Measurements from ENCODE around the gene FKTN. TPM values are rescaled to one million over a fixed set of nuclear protein-coding genes. Genes with fewer than 3 reads are reported as not detected.

Gene FKTN
- total RNA-seq, 2 experiments from 2014 or later = 13.9 to 14.3 TPM

DNA sequence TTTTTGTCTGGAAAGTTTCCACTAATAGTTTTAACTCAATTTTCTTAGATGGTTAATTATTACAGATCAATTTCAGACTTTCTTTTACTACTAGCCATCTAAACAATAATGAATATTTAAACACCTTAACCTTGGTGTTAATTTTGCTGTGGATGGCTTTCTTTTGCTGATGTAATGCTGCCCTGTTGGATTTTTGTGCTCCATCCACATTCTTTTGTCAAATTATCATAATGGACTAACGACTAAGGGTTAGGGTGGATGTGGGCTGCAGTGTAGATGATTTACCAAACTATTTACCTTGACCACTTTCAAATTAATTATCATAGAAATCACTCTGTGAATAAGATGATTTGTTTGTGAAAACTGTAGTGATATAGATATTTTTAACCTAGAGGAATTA, 120.8 kb downstream of the FKTN start:
- no peak for DNase-seq
- Mint-ChIP-seq H3K4me1 (ENCODE audit: low read depth) (no peaks in the 10 kb centered on the region), H3K27ac (no peak overlapping the region), H3K36me3 (ENCODE audit: low read depth) (no peaks in the 10 kb centered on the region), H3K27me3 (no peaks in the 10 kb centered on the region), H3K4me3 (no peak overlapping the region), H3K9me3 (no peaks in the 10 kb centered on the region)
- CTCF ChIA-PET = no interaction called here
- POLR2A ChIA-PET = no interaction called here
- no peak for TF ChIP-seq CTCF (IDR thresholded peaks at IDR 0.05)
- no peak for ATAC-seq
- intact Hi-C loops (cut with micrococcal nuclease) = no loop called here

DNA sequence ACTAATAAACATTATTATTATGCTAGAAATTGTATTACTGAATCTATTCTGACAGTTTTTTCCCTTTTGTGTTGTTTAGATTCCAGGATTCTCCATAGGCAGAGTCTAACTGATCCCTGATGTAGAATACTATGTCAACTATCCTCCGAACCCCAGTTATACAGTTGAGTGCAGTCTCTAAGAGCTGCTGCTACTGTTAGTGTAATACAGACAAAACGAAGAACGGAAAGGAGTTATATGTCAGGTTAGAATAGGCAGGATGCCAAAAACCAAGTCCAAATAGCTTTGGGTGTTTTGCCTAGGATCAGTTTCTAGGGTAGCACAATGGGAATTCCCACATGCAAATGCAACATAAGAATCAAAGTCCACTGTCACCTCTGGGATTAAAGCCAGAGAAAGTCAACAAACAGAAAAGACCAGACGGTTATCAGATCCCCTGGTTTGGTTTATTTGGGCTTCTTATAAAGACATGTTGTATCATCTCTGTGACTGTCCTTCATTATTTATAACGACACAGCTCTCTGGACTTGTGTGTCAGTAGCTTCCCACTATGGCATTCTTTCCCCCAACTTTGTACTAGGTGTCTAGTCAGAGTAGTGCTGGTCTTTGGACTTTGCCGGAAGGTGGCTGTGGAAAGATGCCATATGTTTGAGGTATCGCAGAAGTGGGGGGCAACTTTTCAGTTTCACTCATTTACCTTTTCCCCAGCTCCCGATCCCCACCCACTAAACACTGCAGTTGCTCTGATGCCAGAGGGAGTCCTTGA, 121.5 kb downstream of the FKTN start:
- intact Hi-C loops (cut with micrococcal nuclease) = no loop called here
- Mint-ChIP-seq H3K4me1 (ENCODE audit: low read depth) (no peaks in the 10 kb centered on the region), H3K9me3 (no peaks in the 10 kb centered on the region), H3K4me3 (no peak overlapping the region), H3K27me3 (no peaks in the 10 kb centered on the region), H3K27ac (no peak overlapping the region), H3K36me3 (ENCODE audit: low read depth) (no peaks in the 10 kb centered on the region)
- CTCF ChIA-PET = interaction anchor here (0.8 kb wide), 1 partner anchor 12 kb away, joined by 4 read pairs; no protein-coding TSS in a partner anchor
- DNase-seq (no peak), ATAC-seq (no peak)
- POLR2A ChIA-PET = no interaction called here
- no peak for TF ChIP-seq CTCF (IDR thresholded peaks at IDR 0.05)

DNA sequence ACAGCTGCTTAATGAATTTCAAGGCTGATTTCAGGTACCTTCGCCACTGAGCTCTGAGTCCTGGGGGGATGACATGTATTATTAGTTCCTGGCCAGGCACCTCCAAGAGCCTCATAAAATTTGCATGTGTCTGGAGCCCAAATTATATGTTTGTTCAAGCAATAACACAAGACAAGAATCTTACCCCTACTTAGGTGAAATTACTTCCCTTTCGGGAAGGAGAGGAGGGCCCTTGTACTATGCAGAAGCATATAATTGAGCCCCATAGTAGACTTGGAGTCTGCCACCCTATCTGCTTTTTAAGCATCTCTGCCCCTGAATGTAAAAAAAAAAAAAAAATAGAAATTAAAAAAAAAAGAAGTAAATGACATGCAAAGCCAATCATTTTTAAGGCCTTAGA, 123.4 kb downstream of the FKTN start:
- intact Hi-C loops (cut with micrococcal nuclease) = no loop called here
- H3K36me3 Mint-ChIP-seq (ENCODE audit: low read depth) = no peaks in the 10 kb centered on the region
- TF ChIP-seq CTCF (IDR thresholded peaks at IDR 0.05) = no peak
- no peak for DNase-seq
- ChIA-PET CTCF (no interaction called here), POLR2A (no interaction called here)
- no peaks in the 10 kb centered on the region for H3K4me1 Mint-ChIP-seq (ENCODE audit: low read depth)
- H3K27ac Mint-ChIP-seq = no peak overlapping the region
- no peak overlapping the region for H3K4me3 Mint-ChIP-seq
- no peaks in the 10 kb centered on the region for H3K9me3 Mint-ChIP-seq
- no peaks in the 10 kb centered on the region for H3K27me3 Mint-ChIP-seq
- no peak for ATAC-seq

- no peak overlapping the region for H3K27ac Mint-ChIP-seq
- no peaks in the 10 kb centered on the region for H3K36me3 Mint-ChIP-seq (ENCODE audit: low read depth)
- ChIA-PET POLR2A (no interaction called here), CTCF (no interaction called here)
- intact Hi-C loops (cut with micrococcal nuclease) = no loop called here
- ATAC-seq (no peak), DNase-seq (no peak)
- H3K27me3 Mint-ChIP-seq = no peaks in the 10 kb centered on the region
- H3K4me3 Mint-ChIP-seq = no peak overlapping the region
- TF ChIP-seq CTCF (IDR thresholded peaks at IDR 0.05) = no peak
- no peaks in the 10 kb centered on the region for H3K4me1 Mint-ChIP-seq (ENCODE audit: low read depth)
- H3K9me3 Mint-ChIP-seq = no peaks in the 10 kb centered on the region
These were observed 123.8 kb downstream of the FKTN start for GRCh38 chr9:105681724-105682123.

- no peak overlapping the region for H3K27ac Mint-ChIP-seq
- H3K36me3 Mint-ChIP-seq (ENCODE audit: low read depth) = no peaks in the 10 kb centered on the region
- ChIA-PET CTCF (no interaction called here), POLR2A (no interaction called here)
- DNase-seq (no peak), ATAC-seq (no peak)
- H3K4me3 Mint-ChIP-seq = no peak overlapping the region
- H3K27me3 Mint-ChIP-seq = no peaks in the 10 kb centered on the region
- H3K9me3 Mint-ChIP-seq = no peaks in the 10 kb centered on the region
- H3K4me1 Mint-ChIP-seq (ENCODE audit: low read depth) = no peaks in the 10 kb centered on the region
- TF ChIP-seq CTCF (IDR thresholded peaks at IDR 0.05) = no peak
- intact Hi-C loops (cut with micrococcal nuclease) = no loop called here
These were observed 125.9 kb downstream of the FKTN start for GRCh38 chr9:105683688-105684275.

Measured in activated CD8-positive, alpha-beta T cell treated with anti-CD3 and anti-CD28 coated beads for 36 hours (primary cell).